ENCODE data around the gene ARMC7.
"Not testable (repeated sequence)": the region's sequence is repeated elsewhere in the genome, so short reads cannot be mapped to it uniquely, and the experiment has no call there.

The ARMC7 gene

GRCh38 chr17:75155191-75155601, 45.4 kb downstream of the ARMC7 start:
- no peak overlapping the region for H3K4me3 ChIP-seq (ENCODE audit: control insufficient read depth, low read depth, low read length)
- no peak for DNase-seq (ENCODE audit: low read depth)
- no peak for TF ChIP-seq CTCF (conservative IDR thresholded peaks at IDR 0.05; ENCODE audit: control insufficient read depth, insufficient read depth, low read depth, low read length)

DNA sequence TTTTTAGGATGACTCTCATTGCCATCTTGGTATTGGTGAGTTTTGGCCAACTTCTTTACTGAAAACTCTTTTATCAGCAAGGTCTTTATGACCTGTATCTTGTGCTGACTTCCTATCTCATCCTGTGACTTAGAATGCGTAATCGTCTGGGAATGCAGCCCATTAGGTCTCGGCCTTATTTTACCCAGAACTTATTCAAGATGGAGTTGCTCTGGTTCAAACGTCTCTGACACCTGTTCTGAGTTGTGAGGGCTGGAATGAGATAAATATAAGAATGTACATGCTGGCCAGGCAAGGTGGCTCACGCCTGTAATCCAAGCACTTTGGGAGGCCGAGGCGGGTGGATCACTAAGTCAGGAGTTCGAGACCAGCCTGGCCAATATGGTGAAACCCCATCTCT, 48.7 kb downstream of the ARMC7 start:
- DNase-seq (ENCODE audit: low read depth); H3K4me3 ChIP-seq (ENCODE audit: control insufficient read depth, low read depth, low read length): not testable (repeated sequence)

DNA sequence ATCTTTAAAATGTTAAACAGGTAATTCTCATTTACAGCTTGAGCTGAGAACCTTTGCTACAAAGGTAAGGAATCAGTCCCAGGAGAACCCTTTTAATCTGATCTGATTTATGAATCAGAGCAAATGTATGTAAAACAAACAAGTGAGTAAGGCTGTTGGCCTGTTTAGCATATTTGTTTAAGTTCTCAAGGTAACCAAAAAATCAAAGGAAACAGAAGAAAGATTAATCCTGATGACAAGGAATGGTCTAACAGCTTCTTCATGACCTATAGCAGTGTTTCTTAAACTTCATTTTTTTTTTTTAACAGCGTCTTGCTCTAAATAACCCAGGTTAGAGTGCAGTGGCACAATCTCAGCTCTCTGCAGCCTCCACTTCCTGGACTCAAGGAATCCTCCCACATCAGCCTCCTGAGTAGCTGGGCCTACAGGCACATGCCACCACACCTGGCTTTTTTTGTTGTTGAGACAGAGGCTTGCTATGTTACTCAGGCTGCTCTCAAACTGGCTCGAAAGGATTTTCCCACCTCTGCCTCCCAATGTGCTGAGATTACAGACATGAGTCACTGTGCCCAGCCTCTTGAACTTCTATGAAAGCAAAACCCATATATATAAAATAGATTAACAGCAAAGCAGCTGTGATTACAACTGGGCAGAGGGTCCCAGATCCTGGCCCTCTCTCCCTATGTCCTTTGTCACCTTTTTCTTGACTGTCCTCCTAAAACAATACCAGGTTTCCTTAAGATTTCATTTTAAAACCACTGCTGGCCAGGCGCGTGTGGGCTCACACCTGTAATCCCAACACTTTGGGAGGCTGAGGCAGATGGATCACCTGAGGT, 49.6 kb downstream of the ARMC7 start:
- no peak overlapping the region for H3K4me3 ChIP-seq (ENCODE audit: control insufficient read depth, low read depth, low read length)
- DNase-seq (ENCODE audit: low read depth) = peak; percentile 53
- TF ChIP-seq CTCF (conservative IDR thresholded peaks at IDR 0.05; ENCODE audit: control insufficient read depth, insufficient read depth, low read depth, low read length) = no peak

GRCh38 chr17:75160211-75160610, 50.4 kb downstream of the ARMC7 start:
- TF ChIP-seq CTCF (conservative IDR thresholded peaks at IDR 0.05; ENCODE audit: control insufficient read depth, insufficient read depth, low read depth, low read length) = no peak
- no peak for DNase-seq (ENCODE audit: low read depth)
- no peak overlapping the region for H3K4me3 ChIP-seq (ENCODE audit: control insufficient read depth, low read depth, low read length)

- no peak for DNase-seq (ENCODE audit: low read depth)
- no peak overlapping the region for H3K4me3 ChIP-seq (ENCODE audit: control insufficient read depth, low read depth, low read length)
- TF ChIP-seq CTCF (conservative IDR thresholded peaks at IDR 0.05; ENCODE audit: control insufficient read depth, insufficient read depth, low read depth, low read length) = no peak
Observed at GRCh38 chr17:75163074-75163473, 53.3 kb downstream of the ARMC7 start.

DNA sequence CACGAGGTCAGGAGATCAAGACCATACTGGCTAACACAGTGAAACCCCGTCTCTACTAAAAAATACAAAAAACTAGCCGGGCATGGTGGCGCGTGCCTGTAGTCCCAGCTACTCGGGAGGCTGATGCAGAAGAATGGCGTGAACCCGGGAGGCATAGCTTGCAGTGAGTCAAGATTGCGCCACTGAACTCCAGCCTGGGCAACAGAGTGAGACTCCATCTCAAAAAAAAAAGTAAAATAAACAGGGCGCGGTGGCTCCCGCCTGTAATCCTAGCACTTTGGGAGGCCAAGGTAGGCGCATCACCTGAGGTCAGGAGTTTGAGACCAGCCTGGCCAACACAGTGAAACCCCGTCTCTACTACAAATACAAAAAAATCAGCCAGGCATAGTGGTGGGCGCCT, 54.8 kb downstream of the ARMC7 start:
- not testable (repeated sequence) for DNase-seq (ENCODE audit: low read depth); H3K4me3 ChIP-seq (ENCODE audit: control insufficient read depth, low read depth, low read length)

GRCh38 chr17:75168998-75169397, 59.2 kb downstream of the ARMC7 start:
- TF ChIP-seq CTCF (conservative IDR thresholded peaks at IDR 0.05; ENCODE audit: control insufficient read depth, insufficient read depth, low read depth, low read length) = no peak
- H3K4me3 ChIP-seq (ENCODE audit: control insufficient read depth, low read depth, low read length) = no peak overlapping the region
- no peak for DNase-seq (ENCODE audit: low read depth)

GRCh38 chr17:75173526-75173925, 63.8 kb downstream of the ARMC7 start:
- no peak overlapping the region for H3K4me3 ChIP-seq (ENCODE audit: control insufficient read depth, low read depth, low read length)
- no peak for TF ChIP-seq CTCF (conservative IDR thresholded peaks at IDR 0.05; ENCODE audit: control insufficient read depth, insufficient read depth, low read depth, low read length)
- no peak for DNase-seq (ENCODE audit: low read depth)

All from fibroblast of mammary gland (primary cell).